ENCODE results near the gene PTPN3. TPM values are rescaled to one million over a fixed set of nuclear protein-coding genes. Genes with fewer than 3 reads are reported as not detected.
"Not testable (repeated sequence)": the region's sequence is repeated elsewhere in the genome, so short reads cannot be mapped to it uniquely, and the experiment has no call there.

Gene PTPN3
- polyA plus RNA-seq, 1 donor, result 2.1 TPM

- no peak for DNase-seq (ENCODE audit: low read depth)
These were observed 155.2 kb downstream of the PTPN3 start for GRCh38 chr9:109342878-109343277.

- DNase-seq (ENCODE audit: low read depth), result no peak
These were observed 156.5 kb downstream of the PTPN3 start for GRCh38 chr9:109341561-109341960.

- not testable (repeated sequence) for DNase-seq (ENCODE audit: low read depth)
These were observed 157.1 kb downstream of the PTPN3 start for GRCh38 chr9:109340979-109341378.

- no peak for DNase-seq (ENCODE audit: low read depth)
These were observed 161.7 kb downstream of the PTPN3 start for GRCh38 chr9:109336409-109336808.

GRCh38 chr9:109335929-109336328, 162.2 kb downstream of the PTPN3 start:
- DNase-seq (ENCODE audit: low read depth), result no peak

- DNase-seq (ENCODE audit: low read depth), result no peak
These were observed 163.0 kb downstream of the PTPN3 start for GRCh38 chr9:109335121-109335520.

GRCh38 chr9:109331353-109331752, 166.8 kb downstream of the PTPN3 start:
- DNase-seq (ENCODE audit: low read depth), result no peak

GRCh38 chr9:109329638-109330258, 168.4 kb downstream of the PTPN3 start:
- no peak for DNase-seq (ENCODE audit: low read depth)

- peak; percentile 51 for DNase-seq (ENCODE audit: low read depth)
These were observed 169.0 kb downstream of the PTPN3 start for GRCh38 chr9:109328978-109329637.

Other genes starting within 250 kb of the PTPN3 start
- 10.7 TPM for gene EPB41L4B, start 177.2 kb downstream of the PTPN3 start, polyA plus RNA-seq (ENCODE audit: insufficient read length)

All from forelimb muscle (tissue), 1 donor.